ENCODE measurements around the gene INPP5A.

The INPP5A gene

GRCh38 chr10:132528064-132528691 lies 9.4 kb upstream of the INPP5A start:
- no peak for DNase-seq
- TF ChIP-seq GATA1 (IDR thresholded peaks at IDR 0.05; ENCODE audit: low read depth, low read length) (no peak), POLR2A (IDR thresholded peaks at IDR 0.05; ENCODE audit: low read length) (no peak)

- TF ChIP-seq POLR2A (IDR thresholded peaks at IDR 0.05; ENCODE audit: low read length), result no peak
- no peak for TF ChIP-seq GATA1 (IDR thresholded peaks at IDR 0.05; ENCODE audit: low read depth, low read length)
- no peak for DNase-seq
These were observed 5.4 kb upstream of the INPP5A start for GRCh38 chr10:132532179-132532578.

- DNase-seq, result no peak
- no peak for TF ChIP-seq POLR2A (IDR thresholded peaks at IDR 0.05; ENCODE audit: low read length)
- no peak for TF ChIP-seq GATA1 (IDR thresholded peaks at IDR 0.05; ENCODE audit: low read depth, low read length)
These were observed 4.6 kb upstream of the INPP5A start for GRCh38 chr10:132532749-132533560.

GRCh38 chr10:132533571-132534260 lies 3.9 kb upstream of the INPP5A start:
- TF ChIP-seq GATA1 (IDR thresholded peaks at IDR 0.05; ENCODE audit: low read depth, low read length), result no peak
- TF ChIP-seq POLR2A (IDR thresholded peaks at IDR 0.05; ENCODE audit: low read length), result no peak
- DNase-seq, result no peak

GRCh38 chr10:132534391-132535064 lies 3.1 kb upstream of the INPP5A start:
- no peak for TF ChIP-seq GATA1 (IDR thresholded peaks at IDR 0.05; ENCODE audit: low read depth, low read length)
- DNase-seq, result no peak

GRCh38 chr10:132535065-132535651 lies 2.4 kb upstream of the INPP5A start:
- DNase-seq, result no peak
- TF ChIP-seq POLR2A (IDR thresholded peaks at IDR 0.05; ENCODE audit: low read length), result no peak

GRCh38 chr10:132536241-132536876 lies 1.2 kb upstream of the INPP5A start:
- no peak for DNase-seq
- no peak for TF ChIP-seq GATA1 (IDR thresholded peaks at IDR 0.05; ENCODE audit: low read depth, low read length)
- TF ChIP-seq POLR2A (IDR thresholded peaks at IDR 0.05; ENCODE audit: low read length), result no peak

- peak; percentile 99 to 100 for DNase-seq
- peak; percentile 48 for TF ChIP-seq POLR2A (IDR thresholded peaks at IDR 0.05; ENCODE audit: low read length)
- no peak for TF ChIP-seq GATA1 (IDR thresholded peaks at IDR 0.05; ENCODE audit: low read depth, low read length)
These were observed 507 bp upstream of the INPP5A start for GRCh38 chr10:132536877-132537683.

- TF ChIP-seq GATA1 (IDR thresholded peaks at IDR 0.05; ENCODE audit: low read depth, low read length) (no peak), POLR2A (IDR thresholded peaks at IDR 0.05; ENCODE audit: low read length) (no peak)
- peak; percentile 51 to 62 for DNase-seq
These were observed 623 bp downstream of the INPP5A start for GRCh38 chr10:132538031-132538789.

GRCh38 chr10:132538790-132539421 lies 1.3 kb downstream of the INPP5A start:
- DNase-seq, result no peak

GRCh38 chr10:132539431-132539839 lies 1.8 kb downstream of the INPP5A start:
- TF ChIP-seq GATA1 (IDR thresholded peaks at IDR 0.05; ENCODE audit: low read depth, low read length), result no peak
- TF ChIP-seq POLR2A (IDR thresholded peaks at IDR 0.05; ENCODE audit: low read length), result no peak
- no peak for DNase-seq

More at GRCh38 chr10:132538790-132539421, 1.3 kb downstream of the INPP5A start:
- TF ChIP-seq GATA1 (IDR thresholded peaks at IDR 0.05; ENCODE audit: low read depth, low read length), result no peak
- no peak for TF ChIP-seq POLR2A (IDR thresholded peaks at IDR 0.05; ENCODE audit: low read length)

All from erythroblast (primary cell).